Renal cortex interstitium (tissue), 11 donors: Measurements from ENCODE around the gene SHROOM1. TPM values are rescaled to one million over a fixed set of nuclear protein-coding genes. Genes with fewer than 3 reads are reported as not detected.
"Not testable (repeated sequence)": the region's sequence is repeated elsewhere in the genome, so short reads cannot be mapped to it uniquely, and the experiment has no call there.

Experiments
- DNase-seq, 11 donors: peaks; one replicate each; pipeline ENCODE4 v3.0.0-alpha.2; 2013; ENCODE audit warnings: low read depth in 9 of 11, low spot score in 4 of 11; ENCODE audit errors: extremely low read depth in 1 of 11
- polyA plus RNA-seq, 3 donors: library from polyadenylated mRNA; unstranded; fragments of 120-200 nt; gene quantifications; one replicate each; pipeline ENCODE4 v1.2.1, GENCODE V29; 2013; ENCODE audit not compliant: insufficient read length in 3 of 3

Gene SHROOM1
- polyA plus RNA-seq, 3 donors = 10.8 to 26.7 (median 14.1) TPM

DNA sequence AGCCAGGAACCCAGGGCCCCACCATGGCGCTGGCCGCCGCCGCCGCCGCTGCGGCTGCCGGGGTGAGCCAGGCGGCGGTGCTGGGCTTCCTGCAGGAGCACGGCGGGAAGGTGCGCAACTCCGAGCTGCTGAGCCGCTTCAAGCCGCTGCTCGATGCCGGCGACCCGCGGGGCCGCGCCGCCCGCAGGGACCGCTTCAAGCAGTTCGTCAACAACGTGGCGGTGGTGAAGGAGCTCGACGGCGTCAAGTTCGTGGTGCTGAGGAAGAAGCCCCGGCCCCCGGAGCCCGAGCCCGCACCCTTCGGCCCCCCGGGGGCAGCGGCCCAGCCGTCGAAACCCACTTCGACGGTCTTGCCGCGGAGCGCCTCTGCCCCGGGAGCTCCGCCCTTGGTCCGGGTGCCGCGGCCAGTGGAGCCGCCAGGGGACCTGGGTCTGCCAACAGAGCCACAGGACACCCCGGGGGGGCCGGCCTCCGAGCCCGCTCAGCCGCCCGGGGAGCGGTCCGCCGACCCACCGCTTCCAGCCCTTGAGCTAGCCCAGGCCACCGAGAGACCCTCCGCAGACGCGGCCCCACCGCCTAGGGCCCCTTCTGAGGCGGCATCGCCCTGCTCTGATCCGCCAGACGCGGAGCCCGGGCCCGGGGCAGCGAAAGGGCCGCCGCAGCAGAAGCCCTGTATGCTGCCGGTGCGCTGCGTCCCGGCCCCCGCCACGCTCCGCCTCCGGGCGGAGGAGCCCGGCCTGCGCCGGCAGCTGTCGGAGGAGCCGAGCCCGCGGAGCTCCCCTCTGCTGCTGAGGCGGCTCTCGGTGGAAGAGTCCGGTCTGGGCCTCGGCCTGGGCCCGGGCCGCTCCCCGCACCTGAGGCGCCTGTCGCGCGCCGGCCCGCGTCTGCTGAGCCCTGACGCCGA lies 16.6 kb downstream of the SHROOM1 start:
- DNase-seq = no peak

DNA sequence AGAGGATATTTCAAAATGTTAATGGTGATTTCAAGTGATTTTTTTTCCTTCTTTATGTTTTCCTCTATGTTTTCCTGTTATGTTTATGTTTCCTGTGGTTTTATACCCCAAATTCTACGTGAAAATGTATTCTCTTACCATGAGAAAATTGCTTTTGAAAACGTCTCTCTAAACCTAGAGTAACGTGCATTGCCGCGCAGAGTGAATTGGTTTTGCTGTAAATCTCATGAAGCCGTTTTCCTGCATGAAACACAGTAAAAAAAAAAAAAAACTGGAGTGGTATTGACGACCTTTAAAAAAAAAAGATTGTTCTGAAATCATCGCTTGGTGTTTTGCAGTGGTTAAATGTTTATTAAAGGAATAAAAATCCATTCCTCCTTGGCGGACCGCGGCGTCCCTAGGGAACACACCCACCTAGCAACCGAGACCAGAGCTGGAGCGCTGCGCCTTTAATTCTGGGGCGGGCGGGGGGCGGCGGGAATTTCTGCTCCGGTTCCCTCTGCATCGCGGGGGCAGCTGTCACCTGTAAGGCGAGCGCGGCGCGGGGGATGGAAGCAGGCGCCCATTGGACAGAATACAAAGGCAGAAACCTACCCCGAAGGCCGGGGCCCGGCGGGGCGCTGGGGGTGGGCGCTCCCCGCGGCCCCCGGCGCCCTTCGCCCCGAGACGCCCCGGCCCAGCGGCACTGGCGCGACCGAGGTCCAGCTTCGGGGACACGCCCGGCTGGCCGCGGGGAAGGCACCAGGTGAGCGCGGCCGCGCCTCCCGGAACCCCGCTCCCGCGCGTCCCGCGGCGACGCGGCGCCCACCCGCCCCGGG lies 17.5 kb downstream of the SHROOM1 start, which contains the start of gene SOWAHA:
SOWAHA (plus strand) TSS at position 522 of the 818 bp plus-strand sequence. CDS start 320 bp downstream, outside the sequence.
- DNase-seq = no peak

DNA sequence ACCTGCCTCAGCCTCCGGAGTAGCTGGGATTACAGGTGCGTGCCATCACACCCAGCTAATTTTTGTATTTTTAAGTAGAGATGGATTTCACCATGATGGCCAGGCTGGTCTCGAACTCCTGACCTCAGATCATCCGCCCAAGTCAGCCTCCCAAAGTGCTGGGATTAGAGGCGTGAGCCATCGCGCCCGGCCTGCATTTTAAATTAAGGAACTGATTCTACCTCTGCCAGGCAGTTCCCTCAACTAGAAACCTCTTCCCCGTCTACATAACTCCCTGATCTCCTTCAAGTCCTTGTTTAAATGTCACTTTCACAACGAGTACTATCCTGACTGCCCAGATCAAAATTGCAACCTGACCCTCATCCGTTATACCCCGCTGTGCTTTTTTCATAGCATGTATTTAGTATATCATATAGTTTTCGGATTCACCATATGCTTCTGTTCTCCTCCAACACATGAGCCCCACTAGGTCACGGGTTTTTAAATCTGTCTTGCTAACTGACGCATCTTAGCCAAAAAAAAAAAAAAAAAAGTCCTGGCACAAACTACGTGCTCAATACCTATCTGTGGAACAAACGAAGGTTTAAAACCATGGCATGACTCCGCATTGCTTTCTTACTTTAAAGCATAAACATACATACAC lies 18.2 kb downstream of the SHROOM1 start:
- DNase-seq = no peak

DNA sequence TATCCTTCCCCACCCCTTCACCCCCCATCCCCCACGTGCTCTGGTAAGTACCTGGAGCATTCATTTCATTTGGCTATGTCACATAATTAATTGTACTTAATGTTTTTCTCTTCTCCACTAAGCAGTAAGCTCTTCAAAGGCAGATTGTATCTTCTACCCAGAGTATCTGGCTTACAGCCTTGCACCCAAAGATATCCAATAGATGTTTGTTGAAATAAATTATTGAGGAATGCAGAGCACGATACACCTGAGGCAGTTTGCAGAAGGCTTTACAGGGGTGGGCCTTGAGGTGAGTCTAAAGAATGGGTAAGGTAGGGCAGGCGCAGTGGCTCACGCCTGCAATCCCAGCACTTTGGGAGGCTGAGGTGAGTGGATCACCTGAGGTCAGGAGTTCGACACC lies 19.8 kb downstream of the SHROOM1 start:
- no peak for DNase-seq

DNA sequence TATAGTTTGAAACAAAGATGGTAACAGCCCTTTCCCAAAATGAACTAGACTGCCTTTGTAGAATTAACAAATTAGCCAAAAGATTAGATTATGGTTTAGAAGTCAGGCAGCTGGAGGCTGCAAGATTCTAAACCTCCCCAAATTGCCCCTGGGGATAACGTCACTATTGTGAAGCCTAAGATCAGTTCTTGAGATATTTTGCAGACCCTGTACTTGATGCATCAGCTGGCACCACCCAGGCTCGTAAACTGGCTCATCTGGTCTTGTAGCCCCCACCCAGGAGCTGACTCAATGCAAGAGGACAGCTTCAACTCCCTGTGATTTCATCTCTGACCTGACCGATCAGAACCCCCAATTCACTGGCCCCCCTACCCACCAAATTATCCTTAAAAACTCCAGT lies 21.6 kb downstream of the SHROOM1 start:
- DNase-seq = no peak

DNA sequence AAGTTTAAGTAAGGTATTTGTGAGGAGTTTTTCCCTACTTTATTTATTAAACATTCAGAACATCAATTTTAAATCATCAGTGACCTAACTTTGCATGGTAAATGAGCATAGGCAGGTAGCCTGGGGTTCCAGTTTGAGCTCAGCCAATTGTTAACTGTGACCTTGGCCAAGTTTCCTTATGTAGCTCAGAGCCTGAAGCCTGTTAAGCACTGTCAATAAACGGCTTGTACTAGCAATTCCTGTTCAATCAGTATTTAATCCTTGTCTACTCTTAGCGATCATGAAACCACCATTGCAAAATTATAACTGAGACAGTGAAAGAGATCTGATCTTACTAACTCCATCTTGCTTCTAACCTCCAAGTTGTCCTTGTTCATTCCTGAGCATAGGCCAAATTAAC lies 22.0 kb downstream of the SHROOM1 start:
- no peak for DNase-seq

DNA sequence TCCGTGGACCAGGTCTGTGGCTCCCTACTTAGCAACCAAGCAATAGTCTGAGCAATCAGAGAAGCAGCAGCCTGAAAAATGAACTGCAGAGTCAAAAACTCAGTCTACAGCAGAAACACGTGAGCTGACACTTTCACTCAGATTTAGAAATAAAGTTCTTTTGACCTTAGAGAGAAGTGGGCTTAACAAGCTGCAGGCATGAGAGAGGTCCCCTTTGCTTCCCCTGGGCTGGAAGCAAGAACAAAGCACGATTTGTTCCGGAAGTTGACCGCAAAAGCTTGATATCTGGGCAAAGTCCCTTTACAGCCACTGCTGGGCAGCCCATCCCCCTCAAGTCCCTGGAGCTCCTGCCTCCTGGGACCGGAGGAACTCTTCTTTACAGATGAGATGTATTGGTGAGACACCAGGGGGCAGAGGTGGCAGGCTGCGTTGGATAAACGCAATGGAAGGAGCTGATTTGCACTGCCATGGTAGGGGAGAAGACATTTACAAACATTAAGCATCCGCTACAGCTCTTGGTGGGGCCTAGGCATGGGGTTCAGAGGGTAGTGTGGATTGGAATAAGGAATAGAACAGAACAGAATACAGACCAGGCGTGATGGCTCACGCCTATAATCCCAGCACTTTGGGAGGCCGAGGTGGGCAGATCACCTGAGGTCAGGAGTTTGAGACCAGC lies 23.1 kb downstream of the SHROOM1 start:
- no peak for DNase-seq

DNA sequence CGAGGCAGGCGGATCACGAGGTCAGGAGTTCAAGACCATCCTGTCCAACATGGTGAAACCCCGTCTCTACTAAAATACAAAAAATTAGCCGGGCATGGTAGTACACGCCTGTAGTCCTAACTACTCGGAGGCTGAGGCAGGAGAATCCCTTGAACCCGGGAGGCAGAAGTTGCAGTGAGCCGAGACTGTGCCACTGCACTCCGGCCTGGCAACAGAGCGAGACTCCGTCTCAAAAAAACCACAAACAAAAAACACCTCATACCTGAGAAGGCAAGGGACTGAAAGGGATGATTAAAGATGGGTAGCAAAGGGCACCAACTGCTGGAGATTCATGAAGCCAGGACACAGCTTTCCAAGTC lies 23.7 kb downstream of the SHROOM1 start:
- DNase-seq = not testable (repeated sequence)

DNA sequence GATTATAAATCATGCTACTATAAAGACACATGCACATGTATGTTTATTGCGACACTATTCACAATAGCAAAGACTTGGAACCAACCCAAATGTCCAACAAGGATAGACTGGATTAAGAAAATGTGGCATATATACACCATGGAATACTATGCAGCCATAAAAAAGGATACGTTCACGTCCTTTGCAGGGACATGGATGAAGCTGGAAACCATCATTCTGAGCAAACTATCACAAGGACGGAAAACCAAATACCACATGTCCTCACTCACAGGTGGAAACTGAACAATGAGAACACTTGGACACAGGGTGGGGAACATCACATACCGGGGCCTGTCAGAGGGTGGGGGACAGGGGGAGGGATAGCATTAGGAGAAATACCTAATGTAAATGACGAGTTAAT lies 24.6 kb downstream of the SHROOM1 start:
- not testable (repeated sequence) for DNase-seq

DNA sequence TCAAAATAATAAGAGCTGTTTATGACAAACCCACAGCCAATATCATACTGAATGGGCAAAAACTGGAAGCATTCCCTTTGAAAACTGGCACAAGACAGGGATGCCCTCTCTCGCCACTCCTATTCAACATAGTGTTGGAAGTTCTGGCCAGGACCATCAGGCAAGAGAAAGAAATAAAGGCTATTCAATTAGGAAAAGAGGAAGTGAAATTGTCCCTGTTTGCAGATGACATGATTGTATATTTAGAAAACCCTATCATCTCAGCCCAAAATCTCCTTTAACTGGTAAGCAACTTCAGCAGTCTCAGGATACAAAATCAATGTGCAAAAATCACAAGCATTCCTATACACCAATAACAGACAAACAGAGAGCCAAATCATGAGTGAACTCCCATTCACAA lies 26.2 kb downstream of the SHROOM1 start:
- DNase-seq = not testable (repeated sequence)

DNA sequence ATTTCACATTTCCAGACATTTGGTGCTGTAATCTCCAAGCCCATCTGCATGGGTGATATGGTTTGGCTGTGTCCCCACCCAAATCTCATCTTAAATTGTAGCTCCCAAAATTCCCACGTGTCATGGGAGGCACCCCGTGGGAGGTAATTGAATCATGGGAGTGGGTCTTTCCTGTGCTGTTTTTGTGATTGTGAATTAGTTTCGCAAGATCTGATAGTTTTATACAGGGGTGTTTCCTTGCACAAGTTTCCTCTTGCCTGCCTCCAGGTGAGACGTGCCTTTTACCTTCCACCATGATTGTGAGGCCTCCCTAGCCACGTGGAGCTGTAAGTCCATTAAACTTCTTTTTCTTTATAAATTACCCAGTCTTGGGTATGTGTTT lies 27.8 kb downstream of the SHROOM1 start:
- DNase-seq = not testable (repeated sequence)

DNA sequence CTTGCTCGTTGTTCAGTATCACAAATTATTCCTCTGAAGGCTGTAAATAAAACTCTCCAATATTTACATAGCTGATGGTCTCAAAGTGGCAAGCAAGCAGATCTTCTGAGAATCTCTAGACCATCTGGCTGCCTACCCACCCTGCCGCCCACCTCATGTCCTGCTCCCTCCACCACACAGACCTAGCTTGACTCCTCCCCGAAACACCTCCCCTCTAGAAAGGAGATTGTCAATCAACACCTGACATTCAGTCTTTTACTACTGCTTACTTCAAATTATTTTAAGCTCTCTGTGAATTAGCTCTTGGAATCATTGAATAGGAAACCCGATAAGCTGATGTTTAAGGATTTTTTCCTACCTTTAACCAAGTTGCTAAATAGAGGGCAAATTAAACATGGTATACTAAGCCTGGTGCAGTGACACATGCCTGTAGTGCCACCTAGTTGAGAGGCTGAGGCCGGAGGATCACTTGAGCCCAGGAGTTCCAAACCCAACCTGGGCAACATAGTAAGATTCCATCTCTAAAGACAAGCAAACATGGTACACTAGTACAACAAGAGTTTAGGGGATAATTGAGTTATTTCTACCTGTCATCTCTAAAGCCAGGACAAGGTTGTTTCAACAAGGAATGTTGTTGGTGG lies 28.3 kb downstream of the SHROOM1 start:
- DNase-seq = no peak

DNA sequence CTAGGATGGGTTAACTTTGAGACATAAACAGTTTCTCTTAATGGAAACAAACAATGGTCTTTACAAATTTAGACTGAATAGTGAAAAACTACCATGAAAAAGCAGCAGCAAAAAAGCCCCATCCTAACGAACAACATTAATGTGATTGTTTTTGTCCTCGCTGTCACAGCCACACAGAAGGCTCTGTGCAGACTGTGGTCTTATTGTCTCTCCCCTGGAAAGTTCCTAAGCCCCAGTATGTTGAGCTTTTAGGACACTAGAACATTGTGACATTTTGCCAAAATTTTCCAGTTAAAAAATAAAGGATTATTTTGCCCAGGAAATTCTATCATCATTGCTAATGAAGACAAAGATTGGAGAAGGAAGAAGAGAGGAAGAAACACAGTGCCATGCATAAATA lies 29.9 kb downstream of the SHROOM1 start:
- DNase-seq = no peak

DNA sequence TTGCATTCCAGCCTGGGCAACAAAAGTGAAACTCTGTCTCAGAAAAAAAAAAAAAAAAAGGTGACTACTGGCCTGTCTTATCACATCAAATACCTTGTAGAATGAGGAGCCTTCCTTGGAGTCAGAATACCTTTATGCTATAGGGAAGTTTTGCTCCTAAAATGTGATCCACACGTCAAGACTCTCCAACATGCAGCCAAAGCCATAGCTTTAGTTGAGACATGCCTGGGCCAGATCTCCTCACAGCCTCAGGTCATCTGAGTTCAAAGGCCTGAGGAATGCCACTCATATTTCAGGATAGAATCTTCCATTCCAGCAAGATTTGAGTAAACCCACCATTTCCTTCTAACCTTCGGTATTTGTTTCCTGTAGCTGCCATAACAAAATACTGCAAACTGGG lies 31.1 kb downstream of the SHROOM1 start:
- DNase-seq = no peak

DNA sequence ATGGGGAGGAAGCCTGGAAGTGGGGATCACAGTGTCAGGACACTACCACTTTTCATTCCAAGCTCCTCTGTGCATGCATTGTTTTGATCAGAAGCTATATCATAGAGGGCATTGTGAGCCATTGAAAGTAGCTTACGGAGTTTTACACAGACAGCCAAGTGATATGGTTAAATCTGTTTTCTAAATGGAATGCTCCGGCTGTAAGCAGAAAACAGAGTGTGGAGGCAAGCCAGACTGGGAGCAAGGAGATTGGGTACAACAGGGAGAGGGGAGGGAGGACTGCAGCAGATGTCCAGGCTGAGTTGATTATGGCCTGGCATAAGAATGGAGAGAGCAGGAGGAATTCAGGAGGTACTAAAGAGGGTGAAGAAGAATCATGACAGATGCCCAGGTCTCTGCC lies 32.8 kb downstream of the SHROOM1 start:
- DNase-seq = no peak

DNA sequence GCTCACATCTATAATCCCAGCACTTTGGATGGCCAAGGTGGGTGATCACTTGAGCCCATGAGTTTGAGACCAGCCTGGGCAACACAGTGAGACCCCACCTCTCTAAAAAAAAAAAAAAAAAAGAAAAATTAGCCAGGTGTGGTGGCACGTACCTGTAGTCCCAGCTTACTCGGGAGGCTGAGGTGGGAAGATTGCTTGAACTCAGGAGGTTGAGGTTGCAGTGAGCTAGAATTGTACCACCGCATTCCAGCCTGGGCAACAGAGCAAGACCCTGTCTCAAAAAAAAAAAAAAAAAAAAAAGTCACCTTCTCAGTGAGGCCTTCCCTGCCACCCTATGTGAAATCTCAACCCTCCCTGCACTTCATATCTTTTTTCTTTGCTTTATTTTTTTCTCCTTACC lies 39.4 kb downstream of the SHROOM1 start:
- no peak for DNase-seq

DNA sequence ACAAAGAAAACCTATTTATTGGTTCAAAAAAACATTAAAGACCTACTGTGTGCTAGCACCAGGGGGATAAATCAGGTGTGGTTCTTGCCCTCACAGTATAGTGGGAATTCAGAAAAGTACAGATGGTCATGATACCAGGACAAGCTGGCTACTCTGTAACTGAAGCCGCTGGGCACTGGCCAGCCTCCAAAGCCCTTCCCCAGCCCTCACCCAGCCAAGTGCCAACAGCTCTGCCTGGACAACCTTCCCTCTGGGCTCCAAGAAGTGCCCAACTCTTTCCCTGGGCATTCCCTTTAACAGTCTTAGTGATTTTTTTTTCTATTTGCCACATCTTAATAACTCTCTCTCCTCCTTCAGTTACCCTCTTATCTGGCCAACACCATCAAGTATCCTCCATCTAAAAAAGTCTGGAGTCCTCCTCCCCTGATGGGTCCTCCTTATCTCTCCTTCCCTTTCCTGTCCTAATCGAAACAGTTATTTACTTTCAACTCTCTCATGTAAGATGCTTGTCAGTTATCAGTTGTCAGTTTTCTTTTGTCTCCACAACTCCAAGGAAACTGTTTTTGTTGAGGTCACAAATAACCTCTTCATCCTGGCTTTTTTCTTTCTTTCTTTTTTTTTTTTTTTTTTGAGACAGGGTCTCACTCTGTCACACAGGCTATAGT lies 40.1 kb downstream of the SHROOM1 start:
- no peak for DNase-seq
